GM19328 (cell line): Measurements from ENCODE around the gene DNM1.
"Not testable (repeated sequence)": the region's sequence is repeated elsewhere in the genome, so short reads cannot be mapped to it uniquely, and the experiment has no call there.

ENCODE experiments used
- ATAC-seq: cut with Tn5 transposase; IDR thresholded peaks from one replicate; pipeline ENCODE4 v1.9.1; 2021; ENCODE audit warnings: mild to moderate bottlenecking, moderate library complexity; ENCODE audit not compliant: unreplicated experiment

Gene DNM1

DNA sequence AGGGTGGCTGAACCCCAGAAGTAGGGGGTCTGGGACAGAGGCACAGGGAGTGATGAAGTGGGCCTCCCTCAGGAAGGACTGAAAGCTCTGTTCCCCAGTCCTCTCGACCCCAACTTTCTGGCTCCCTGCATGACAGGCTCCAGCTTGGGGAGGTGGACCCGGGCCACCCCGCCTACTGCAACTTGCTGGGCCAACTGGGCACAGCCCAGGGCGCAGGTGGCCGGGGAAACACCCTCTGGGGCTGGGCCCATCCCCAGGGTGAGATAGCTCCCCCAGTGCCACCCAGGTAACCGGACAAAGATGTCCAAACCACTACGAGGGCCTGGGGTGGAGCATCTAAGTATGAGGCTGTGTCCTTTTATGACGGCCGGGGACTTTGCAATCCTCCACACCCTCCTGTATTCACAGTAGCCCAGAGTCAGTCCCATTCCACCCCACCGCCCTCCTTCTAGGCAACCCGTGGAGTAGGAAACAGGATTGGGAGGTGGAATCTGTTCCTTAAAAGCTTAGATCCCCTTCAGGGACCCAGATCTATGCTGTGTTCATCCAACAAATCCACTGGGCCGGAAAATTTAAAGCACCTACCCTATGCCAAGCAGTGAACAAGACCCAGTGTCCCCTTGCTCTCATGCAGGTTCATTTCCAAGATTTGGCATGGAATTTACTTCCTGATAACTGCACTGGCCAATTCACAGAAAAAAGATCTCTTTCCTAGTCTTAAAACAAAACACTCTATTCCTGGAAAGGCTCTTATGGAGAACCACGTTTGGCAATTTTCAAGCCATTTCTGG lies 19.9 kb downstream of the DNM1 start:
- ATAC-seq = no peak

DNA sequence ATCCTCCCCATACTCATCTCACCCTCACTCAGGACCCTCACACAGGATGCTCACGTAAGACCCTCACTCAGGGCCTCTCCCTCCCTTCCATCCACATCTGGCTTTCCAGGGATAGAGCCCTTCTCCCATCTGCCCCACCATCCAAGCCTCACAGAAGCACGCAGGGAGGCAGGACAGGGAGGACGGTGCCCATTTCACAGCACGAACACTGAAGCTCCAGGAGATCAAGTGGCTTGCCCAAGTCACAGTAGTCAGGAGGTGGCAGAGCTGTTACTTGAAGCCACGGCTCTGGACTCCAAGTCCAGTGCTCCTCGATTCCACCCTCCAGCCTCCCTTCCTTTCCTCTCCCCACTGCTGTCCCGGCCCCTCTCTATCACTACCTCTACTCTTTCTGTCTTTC lies 21.7 kb downstream of the DNM1 start:
- ATAC-seq = no peak

- no peak for ATAC-seq
Observed at GRCh38 chr9:128225770-128226411, 22.7 kb downstream of the DNM1 start.

GRCh38 chr9:128226412-128226801 lies 23.2 kb downstream of the DNM1 start:
- ATAC-seq = no peak

GRCh38 chr9:128230897-128231296 lies 27.7 kb downstream of the DNM1 start:
- ATAC-seq = not testable (repeated sequence)

GRCh38 chr9:128231638-128232527 lies 28.7 kb downstream of the DNM1 start:
- no peak for ATAC-seq

DNA sequence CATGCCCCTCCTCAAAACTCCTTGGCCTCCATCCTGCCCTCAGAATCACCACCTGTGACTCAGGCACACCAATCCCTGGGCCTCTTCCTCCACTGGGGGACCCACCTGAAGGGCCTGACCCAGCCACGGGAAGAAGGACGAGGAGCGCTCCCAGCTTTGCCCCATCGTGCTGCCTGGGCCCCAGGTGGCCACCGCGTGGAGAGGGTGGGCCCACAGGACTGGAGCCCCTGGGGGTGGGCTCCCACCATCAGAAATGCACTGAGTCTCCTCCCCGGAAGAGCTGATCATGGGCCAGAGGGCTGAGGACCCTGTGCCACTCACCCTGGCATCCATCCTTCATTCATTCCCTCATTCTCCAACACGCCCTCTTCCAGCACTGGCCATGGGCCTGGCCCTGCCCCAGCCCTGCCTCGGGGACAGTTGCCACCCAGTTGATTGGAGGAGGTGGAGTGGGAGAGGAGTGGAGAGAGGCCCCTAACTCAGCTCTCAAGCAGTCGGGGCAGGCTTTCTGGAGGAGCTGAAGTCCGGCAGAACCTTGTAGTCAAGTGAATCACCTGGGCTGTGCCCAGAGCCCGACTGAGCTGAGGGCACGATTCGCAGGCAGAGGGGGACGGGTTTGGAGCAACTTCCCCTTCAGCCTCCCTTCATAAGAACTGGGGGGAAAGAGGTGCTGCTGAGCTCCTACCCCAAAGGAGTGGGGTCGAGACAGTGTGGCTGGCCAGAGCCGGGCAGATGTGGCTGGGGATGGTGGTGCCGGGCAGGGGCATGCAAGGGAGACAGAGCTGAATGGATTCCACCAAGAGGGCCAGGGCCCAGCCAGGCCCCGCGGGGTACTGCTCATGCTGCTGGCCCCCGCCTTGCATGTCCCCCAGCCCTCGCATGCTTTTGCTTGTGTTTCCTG lies 29.6 kb downstream of the DNM1 start:
- ATAC-seq = no peak

DNA sequence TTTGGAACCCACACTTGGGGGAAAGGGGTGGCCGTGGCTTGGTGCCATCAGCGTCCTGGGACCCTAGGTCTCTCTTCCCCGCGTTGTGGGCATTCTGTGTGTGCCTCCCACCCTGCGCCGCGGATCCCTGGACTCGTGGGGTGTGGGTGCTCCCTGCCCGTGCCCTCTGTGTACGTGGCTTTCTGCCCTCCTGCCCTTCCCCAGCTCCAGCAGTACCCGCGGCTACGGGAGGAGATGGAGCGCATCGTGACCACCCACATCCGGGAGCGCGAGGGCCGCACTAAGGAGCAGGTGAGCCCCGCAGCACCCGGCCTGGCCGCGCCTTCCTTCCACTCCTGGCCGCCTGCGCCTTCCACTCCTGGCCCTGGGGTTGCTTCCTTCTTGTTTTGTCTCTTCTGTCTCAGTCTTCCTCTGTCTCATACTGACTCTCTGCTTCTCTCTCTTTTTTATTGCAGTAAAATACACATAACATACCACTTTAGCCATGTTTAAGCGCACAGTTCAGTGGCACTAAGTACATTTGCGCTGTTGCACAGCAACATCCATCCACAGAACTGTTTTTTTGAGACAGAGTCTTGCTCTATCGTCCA lies 30.7 kb downstream of the DNM1 start:
- ATAC-seq = no peak

DNA sequence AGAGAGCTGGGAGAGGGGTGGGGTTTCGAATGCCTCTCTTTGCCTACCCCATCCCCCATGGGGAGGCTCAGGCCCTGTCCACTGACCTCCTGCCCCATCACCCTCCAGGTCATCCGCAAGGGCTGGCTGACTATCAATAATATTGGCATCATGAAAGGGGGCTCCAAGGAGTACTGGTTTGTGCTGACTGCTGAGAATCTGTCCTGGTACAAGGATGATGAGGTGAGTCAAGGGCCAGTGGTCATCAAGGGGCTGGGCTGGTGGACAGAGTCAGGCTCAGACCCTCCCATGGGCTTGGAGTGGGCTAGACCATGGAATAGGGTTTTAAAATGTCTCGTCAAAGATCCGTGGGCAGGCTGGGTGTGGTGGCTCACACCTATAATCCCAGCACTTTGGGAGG lies 38.9 kb downstream of the DNM1 start:
- no peak for ATAC-seq

DNA sequence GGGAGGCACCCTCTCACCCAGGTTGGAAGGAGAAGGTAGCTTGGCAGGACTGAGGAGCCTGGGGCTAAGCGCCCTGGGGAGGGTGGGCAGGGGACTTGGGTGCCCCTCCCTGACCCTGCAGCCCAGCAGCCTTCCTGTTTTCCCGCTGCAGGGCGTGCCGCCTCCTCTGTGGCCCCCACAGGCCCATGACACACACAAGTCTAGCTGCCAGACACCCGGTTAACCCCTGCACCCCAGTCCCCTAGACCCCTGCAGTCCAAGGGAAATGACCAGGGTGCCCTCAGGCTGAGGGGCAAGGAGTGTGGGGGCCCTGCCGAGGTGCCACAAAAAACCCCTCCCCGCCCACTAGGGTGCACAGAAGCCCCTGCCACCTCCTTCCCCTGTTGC lies 39.6 kb downstream of the DNM1 start:
- ATAC-seq = no peak

- no peak for ATAC-seq
Observed at GRCh38 chr9:128243215-128244018, 40.2 kb downstream of the DNM1 start.

DNA sequence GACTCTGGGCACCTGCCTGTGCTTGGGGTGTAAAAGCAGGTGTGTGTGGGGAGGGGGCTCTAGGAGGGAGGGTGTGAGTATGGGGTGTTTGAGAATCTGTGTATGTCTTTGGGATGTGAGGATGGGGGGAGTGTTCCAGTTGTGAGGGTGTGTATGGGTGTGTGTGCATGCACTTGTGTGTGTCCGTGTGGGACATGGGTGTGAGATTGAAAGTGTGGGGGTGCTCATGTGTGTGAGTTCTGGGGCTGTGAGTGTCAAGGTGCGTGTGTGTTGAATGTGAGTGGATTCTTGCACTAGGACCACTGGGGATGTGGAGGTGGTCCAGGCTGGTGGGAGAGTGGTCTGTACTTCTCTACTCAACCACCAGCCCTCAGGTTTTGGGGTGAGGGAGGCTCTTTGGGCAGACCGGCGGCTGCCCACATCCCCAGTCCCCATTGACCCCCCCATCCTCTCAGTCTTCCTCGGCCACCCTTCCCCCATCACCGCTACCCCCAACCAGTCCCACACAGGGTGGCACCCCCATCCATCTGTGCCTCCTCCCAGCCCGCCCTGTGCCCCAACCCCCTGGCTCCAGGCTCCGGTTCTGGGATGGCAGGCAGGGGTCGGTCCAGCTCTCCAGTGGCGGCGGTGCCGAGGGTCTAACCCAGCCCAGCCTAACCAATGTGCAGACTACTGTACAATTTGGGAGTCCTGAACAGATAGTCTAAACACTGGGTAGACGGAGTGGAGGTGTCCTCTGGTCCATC lies 41.1 kb downstream of the DNM1 start:
- no peak for ATAC-seq

DNA sequence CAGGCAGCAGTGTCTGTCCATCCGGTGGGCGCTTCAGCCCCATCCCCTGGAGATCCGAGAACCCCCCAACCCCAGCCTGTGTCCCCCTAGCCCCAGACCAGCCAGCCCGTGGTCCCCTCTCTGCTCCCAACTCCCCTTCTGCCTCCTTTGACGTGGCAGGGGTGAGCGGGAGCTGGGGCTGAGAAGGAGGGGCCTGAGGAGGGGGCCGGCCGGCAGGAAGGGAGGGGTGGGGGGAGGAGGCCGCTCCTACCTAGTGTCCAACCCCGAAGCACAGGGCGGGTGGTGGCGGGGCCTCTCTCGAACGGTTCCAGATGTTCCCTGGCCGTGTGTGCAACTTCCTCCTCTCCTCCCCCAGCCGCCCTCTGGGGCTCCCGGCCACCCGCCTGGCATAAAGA lies 41.7 kb downstream of the DNM1 start:
- ATAC-seq = no peak

GRCh38 chr9:128245421-128246151 lies 42.4 kb downstream of the DNM1 start:
- no peak for ATAC-seq

DNA sequence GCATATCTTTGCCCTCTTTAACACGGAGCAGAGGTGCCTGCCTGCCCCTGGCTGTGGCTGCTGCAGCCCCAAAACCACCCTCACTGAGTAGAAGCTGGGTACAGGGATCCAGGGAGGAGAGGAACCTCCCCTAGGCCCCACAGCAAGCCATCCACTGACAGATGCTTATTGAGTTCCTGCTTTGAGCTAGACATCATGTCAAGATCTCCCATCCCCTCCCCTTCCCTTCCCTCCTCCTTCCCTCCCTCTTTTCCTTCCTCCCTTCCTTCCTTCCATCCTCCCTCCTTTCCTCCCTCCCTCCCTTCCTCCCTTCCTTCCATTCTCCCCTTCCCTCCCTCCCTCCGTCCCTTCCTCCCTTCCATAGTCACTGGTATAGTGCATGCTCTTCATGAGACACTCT lies 43.3 kb downstream of the DNM1 start:
- no peak for ATAC-seq

DNA sequence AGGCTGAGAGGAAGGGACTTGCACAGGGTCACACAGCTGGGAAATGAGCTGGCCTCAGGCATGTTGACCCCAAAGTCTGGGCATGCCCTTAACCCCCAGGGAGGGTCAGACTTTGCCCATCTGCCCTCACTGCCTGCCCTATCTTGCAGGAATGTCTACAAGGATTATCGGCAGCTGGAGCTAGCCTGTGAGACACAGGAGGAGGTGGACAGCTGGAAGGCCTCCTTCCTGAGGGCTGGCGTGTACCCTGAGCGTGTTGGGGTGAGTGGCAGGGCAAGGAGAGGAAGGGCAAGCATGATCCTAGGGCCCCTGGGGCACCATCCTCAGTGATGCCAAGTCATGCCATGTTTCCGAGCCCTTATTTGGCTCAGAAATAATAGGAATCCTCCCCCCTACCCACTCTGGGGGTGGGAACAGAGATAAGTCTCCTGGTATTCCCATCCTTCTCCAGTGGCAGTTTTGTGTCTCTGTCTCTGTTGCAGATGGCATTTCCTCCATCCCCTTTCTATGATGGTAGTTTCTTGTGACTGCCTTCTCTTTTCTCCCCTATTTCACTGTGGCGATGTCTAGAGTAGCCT lies 44.1 kb downstream of the DNM1 start:
- no peak for ATAC-seq

DNA sequence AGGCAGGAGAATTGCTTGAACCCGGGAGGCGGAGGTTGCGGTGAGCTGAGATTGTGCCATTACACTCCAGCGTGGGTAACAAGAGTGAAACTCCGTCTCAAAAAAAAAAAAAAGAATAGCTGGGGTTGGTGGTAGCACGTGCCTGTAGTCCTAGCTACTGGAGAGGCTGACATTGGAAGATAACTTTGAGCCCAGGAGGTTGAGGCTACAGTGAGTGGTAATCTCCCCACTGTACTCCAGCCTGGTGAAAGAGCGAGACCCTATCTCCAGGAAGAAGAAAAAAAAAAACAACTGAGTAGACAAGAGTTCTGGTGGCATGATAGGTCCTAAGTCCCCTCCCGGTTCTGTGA lies 46.4 kb downstream of the DNM1 start:
- ATAC-seq = no peak
